GM12872 (cell line): Measurements from ENCODE around the gene TARM1.

Experiments used
- TF ChIP-seq, protein P1 (sequence below): IDR thresholded peaks from 3 replicates; pipeline ENCODE4 v1.5.1; 2011; ENCODE audit warnings: low read depth, mild to moderate bottlenecking, low read length, moderate library complexity; ENCODE audit not compliant: insufficient read depth

The TARM1 gene

DNA sequence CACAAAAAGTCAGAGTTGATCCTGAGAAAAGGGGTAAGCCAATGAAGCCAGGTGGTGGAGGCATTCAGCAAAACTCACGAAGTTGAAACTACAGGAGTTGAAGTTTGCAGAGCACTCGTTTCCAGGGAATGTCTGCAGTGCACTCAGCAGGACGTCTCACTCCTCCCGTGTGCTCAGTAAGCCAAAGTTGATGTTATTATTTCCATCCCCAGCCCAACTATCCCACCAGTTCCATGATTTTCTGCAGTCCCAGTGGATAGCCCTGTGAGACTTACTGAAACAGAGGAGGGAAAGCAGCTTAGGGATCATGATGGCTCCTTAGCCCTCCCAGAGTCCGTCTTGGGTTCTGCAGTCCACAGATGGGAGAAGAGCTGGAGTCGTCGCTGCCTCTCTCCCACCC, at the start of gene TARM1:
Gene TARM1, minus strand, starts transcription at position 334 of the 400 bp plus-strand sequence. Its CDS starts 25 bp downstream, at position 309.
- TF ChIP-seq, protein P1, sequence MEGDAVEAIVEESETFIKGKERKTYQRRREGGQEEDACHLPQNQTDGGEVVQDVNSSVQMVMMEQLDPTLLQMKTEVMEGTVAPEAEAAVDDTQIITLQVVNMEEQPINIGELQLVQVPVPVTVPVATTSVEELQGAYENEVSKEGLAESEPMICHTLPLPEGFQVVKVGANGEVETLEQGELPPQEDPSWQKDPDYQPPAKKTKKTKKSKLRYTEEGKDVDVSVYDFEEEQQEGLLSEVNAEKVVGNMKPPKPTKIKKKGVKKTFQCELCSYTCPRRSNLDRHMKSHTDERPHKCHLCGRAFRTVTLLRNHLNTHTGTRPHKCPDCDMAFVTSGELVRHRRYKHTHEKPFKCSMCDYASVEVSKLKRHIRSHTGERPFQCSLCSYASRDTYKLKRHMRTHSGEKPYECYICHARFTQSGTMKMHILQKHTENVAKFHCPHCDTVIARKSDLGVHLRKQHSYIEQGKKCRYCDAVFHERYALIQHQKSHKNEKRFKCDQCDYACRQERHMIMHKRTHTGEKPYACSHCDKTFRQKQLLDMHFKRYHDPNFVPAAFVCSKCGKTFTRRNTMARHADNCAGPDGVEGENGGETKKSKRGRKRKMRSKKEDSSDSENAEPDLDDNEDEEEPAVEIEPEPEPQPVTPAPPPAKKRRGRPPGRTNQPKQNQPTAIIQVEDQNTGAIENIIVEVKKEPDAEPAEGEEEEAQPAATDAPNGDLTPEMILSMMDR: no peak

- TF ChIP-seq, protein P1: no peak
Measured at GRCh38 chr19:54129617-54129996, 48.4 kb upstream of the TARM1 start.

- TF ChIP-seq, protein P1: no peak
Measured at GRCh38 chr19:54128796-54129616, 47.8 kb upstream of the TARM1 start.

DNA sequence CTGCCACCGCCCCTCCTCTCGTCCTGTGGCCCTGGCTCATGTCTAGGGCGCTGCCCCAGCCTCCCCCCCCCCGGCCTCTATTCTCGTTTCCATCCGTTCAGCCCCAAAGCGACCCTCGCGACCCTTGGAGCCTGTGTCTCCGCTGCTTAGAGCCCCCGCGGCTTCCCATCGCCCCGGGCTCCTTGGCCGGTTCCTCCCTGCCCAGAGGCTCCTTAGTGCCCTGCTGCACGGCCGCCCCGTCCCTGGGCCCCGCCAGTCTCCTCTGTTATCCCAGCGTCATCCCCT, 47.2 kb upstream of the TARM1 start:
- TF ChIP-seq, protein P1: no peak

DNA sequence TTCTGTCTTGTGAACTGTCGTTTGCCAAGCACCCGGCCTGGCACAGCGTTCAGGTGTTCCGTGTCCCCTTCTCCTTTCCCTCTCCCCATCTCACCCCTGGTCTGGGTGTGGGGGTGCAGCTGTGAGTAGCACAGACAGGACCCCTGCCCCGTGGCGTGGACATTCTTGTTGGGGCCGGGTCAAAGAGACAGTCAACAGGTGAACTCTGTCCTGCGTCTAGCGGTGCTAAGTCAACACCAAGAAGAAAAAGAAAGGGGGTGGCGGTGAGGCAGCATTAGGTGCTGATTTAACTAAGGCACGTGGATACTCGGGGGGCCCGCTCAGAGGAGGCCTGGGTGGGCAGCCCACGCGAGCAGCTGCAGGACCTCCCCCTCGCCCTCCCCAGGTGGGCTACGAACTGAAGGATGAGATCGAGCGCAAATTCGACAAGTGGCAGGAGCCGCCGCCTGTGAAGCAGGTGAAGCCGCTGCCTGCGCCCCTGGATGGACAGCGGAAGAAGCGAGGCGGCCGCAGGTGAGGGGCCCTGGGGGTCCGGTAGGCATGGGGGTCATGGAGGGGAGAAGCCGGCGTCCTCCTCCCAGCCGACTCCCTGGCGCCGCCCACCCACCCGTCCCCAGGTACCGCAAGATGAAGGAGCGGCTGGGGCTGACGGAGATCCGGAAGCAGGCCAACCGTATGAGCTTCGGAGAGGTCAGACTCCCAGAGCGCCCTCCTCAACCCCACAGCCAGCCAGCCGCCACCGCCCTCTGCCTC, 46.7 kb upstream of the TARM1 start:
- TF ChIP-seq, protein P1: no peak

DNA sequence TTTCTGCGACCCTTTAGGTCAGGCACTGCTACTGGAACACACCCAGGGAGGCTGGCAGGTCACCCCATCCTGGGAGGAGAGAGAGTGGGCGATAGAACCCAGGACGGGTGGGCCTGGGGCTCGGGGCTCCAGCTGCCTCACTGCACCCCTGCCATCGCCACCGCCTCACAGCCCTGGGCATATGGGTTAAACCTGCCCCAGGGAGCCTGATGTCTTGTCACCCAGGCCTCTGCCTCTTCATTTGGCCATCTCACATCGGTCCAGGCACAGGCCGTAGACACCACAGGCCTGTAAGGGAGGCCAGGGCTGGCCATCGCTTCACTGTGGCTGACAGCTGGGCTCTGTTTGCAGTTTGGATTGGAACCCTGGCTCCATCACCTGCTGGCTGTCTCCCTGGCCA, 44.5 kb upstream of the TARM1 start:
- TF ChIP-seq, protein P1: no peak

DNA sequence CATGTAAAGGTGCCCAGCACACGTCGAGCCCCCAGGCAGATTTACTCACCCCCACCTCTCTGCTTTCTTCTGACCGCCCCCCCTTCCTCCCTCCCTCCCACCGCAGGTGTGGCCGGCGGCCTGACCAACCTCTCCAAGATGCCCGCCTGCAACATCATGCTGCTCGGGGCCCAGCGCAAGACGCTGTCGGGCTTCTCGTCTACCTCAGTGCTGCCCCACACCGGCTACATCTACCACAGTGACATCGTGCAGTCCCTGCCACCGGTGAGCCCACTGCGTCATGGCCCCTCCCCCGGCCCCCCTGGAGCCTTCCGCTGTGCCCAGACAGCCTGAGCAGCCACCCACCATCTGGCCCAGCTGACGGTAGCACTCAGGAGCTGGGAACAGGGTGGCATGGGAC, 43.2 kb upstream of the TARM1 start:
- TF ChIP-seq, protein P1: no peak
